Stimulated activated CD8-positive, alpha-beta memory T cell treated with anti-CD3 and anti-CD28 coated beads, Interleukin-4, amount 100 ng/mL, for 24 hours (primary cell): ENCODE data around the gene CTSK.
"Not testable (repeated sequence)": the region's sequence is repeated elsewhere in the genome, so short reads cannot be mapped to it uniquely, and the experiment has no call there.

Experiments used
- DNase-seq: peaks from one replicate; pipeline ENCODE4 v3.0.0-alpha.2; 2020; ENCODE audit warnings: low read depth

Gene CTSK

DNA sequence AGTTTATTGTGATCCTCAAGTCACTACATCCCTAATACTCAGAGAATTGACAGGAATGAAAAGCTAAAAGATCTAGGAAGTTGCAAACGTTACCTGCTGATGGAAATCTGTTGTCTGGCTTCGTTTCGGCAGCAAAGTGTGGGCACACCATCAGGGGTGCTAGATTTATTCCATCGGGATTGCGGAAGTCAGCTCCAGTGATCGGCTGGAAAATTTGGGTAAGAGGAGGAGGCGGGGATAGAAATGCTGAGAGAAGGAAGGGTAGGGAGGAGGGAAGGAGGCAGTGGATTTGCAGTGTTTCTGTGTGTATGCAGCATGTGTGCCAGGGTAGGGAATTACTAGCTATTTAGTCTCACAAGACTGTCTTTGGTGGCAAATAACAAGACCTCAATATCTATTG is at the start of gene CTSK:
CTSK (minus strand) TSS at position 140 of the 400 bp plus-strand sequence. CDS start 1,455 bp downstream, outside the sequence.
- DNase-seq: no peak

DNA sequence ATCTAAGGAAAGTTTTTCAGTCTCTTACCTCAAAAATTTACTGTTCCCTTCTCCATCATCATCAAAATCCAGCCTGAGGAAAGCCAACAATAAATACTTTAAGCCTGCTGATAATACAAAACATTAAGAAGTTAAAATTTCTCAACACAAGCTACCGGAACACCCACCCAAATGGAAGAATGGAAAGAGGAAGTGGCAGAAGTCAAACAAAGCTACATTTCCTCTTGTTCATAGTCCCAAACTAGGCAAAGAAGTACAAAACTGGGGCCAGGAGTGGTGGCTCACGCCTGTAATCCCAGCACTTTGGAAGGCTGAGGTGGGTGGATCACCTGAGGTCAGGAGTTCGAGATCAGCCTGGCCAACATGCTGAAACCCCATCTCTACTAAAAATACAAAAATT is 44.7 kb upstream of the CTSK start:
- not testable (repeated sequence) for DNase-seq

DNA sequence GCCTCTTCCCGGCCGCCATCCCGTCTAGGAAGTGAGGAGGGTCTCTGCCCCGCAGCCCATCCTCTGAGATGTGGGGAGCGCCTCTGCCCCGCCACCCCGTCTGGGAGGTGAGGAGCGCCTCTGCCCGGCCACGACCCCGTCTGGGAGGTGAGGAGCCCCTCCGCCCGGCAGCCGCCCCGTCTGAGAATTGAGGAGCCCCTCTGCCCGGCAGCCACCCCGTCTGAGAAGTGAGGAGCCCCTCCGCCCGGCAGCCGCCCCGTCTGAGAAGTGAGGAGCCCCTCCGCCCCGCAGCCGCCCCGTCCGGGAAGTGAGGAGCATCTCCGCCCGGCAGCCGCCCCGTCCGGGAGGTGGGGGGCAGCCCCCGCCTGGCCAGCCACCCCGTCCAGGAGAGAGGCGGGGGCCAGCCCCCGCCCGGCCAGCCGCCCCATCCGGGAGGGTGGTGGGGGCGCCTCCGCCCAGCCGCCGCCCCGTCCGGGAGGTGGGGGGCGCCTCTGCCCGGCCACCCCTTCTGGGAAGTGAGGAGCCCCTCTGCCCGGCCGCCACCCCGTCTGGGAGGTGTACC is 42.8 kb upstream of the CTSK start:
- not testable (repeated sequence) for DNase-seq

- DNase-seq: no peak
Measured at GRCh38 chr1:150846473-150847146, 38.5 kb upstream of the CTSK start.

DNA sequence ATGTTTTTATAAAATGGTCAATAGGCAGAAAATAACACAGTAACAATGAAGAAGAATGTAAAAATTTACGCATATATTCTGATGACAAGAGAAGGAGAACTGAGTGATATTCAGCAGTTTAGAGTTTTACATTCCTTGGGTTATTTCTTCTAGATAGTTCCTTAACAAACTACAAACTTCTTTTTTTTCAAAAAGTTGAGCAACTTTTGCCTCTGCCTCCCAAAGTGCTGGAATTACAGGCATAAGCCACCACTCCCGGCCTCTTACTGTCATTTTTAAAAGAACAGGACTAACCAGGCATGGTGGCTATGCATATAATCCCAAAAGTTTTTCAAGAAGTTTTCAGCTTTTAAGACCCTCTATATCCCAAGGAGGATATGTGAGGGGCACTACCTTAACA is 35.4 kb upstream of the CTSK start:
- no peak for DNase-seq

- no peak for DNase-seq
Measured at GRCh38 chr1:150842964-150843363, 34.9 kb upstream of the CTSK start.

DNA sequence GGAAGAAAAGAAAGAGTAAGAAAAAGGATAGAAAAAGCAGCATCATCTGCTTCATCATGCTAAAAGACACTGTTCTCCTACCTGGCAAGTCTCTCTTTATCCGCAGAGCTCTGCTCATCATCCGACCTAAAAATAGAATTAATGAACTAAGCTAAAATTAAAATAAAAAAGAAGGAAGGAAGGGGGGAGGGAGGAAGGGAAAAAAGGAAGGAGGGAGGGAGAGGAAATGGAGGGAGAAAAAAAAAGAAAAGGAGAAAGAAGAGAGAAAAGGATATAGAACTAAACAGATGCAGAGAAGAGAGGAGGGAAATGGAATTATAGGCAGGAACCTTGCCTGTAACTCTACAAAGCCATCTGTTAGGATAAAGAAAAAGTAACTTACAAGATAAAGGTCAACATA is 34.3 kb upstream of the CTSK start:
- DNase-seq: no peak

GRCh38 chr1:150841626-150842025 is 33.6 kb upstream of the CTSK start:
- DNase-seq: no peak

DNA sequence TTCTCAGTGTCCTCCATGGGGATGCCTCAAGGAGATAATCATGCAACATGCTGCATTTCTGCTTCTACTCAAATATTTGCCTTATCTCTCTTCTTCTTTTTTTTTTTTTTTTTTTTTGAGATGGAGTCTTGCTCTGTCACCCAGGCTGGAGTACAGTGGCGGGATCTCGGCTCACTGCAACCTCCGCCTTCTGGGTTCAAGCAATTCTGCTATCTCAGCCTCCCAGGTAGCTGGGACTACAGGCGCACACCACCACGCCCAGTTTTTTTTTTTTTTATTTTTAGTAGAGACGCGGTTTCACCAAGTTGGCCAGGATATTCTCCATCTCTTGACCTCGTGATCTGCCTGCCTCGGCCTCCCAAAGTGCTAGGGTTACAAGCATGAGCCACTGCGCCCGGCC is 32.8 kb upstream of the CTSK start:
- DNase-seq: not testable (repeated sequence)

GRCh38 chr1:150836129-150836773 is 28.2 kb upstream of the CTSK start:
- DNase-seq: no peak

GRCh38 chr1:150833961-150834360 is 25.9 kb upstream of the CTSK start:
- not testable (repeated sequence) for DNase-seq

- DNase-seq: no peak
Measured at GRCh38 chr1:150832597-150832996, 24.5 kb upstream of the CTSK start.

GRCh38 chr1:150829751-150830150 is 21.7 kb upstream of the CTSK start:
- DNase-seq: no peak

- no peak for DNase-seq
Measured at GRCh38 chr1:150826299-150826698, 18.2 kb upstream of the CTSK start.

- no peak for DNase-seq
Measured at GRCh38 chr1:150820730-150821512, 12.9 kb upstream of the CTSK start.

- no peak for DNase-seq
Measured at GRCh38 chr1:150815871-150816270, 7.8 kb upstream of the CTSK start.

DNA sequence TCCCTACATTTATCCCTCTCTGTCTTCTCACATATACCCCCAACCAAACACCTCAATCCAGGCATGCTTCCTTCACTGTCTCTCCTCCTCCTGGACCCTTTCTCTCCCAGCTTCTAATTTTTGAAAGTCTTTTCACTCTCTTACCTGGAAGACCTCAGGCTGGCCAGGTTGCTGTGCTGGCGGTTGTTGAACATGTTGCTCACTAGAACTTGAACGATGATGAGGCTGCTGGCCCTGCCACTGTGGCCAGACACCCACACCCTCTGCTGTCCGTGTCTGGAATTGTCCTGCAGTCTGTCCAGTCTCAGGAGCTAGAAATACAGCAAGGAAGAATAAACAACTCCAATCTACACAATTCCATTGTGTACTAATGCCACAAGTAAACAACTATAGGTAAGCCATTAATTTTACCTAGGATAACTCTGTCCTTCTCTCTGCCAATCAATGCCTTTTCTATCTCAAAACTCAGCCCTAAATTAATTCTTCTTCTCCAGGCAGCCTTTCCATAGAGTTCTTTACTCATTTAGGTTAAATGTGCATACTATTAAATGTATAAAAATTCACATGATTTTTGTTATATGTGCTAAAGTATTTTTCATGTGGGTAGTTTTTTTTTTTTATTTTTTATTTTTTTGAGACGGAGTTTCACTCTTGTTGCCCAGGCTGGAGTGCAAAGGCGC is 5.1 kb upstream of the CTSK start:
- no peak for DNase-seq

GRCh38 chr1:150810958-150811659 is 3.0 kb upstream of the CTSK start:
- no peak for DNase-seq

DNA sequence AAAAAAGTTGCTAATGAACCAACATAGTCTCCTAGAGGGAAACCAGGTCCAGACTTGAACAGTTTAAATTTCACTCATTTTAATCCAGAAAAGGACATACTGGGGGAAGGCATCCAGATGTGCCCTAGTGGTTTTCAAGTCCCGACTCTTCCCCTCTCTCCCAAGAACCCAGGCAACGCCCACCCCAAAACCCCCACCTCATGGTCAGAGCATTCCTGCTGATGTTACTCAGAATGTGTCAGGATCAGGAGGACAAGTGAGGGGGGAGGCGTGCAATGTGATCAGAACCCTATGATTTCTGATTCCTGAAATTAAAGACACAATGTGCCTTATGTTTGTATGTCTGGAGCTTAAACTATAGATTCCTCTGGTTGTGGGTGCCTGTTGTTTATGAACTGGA is 1.6 kb upstream of the CTSK start:
- DNase-seq: no peak

GRCh38 chr1:150808846-150809245 is 786 bp upstream of the CTSK start:
- no peak for DNase-seq

GRCh38 chr1:150807249-150808023 is 624 bp downstream of the CTSK start:
- DNase-seq: no peak
